GM18861 (cell line): ENCODE results near the gene PURB.
A peak's percentile ranks its signal among the peaks of the same experiment; 100 is the strongest.
"Not testable (repeated sequence)": the region's sequence is repeated elsewhere in the genome, so short reads cannot be mapped to it uniquely, and the experiment has no call there.

Experiments
- ATAC-seq: cut with Tn5 transposase; IDR thresholded peaks from one replicate; pipeline ENCODE4 v1.9.1; 2021; ENCODE audit not compliant: unreplicated experiment

PURB gene

GRCh38 chr7:44893710-44894234, 8.4 kb upstream of the PURB start:
- ATAC-seq: no peak

GRCh38 chr7:44891791-44892190, 6.5 kb upstream of the PURB start:
- ATAC-seq: no peak

- no peak for ATAC-seq
Observed at GRCh38 chr7:44891372-44891771, 6.0 kb upstream of the PURB start.

GRCh38 chr7:44889086-44889781, 3.9 kb upstream of the PURB start:
- no peak for ATAC-seq

GRCh38 chr7:44887293-44887692, 2.0 kb upstream of the PURB start:
- no peak for ATAC-seq

- peak; percentile 13 for ATAC-seq
Observed at GRCh38 chr7:44884621-44885393, 523 bp downstream of the PURB start.

GRCh38 chr7:44883961-44884620, 1.2 kb downstream of the PURB start:
- ATAC-seq: no peak

GRCh38 chr7:44882899-44883298, 2.4 kb downstream of the PURB start:
- no peak for ATAC-seq

GRCh38 chr7:44881610-44882009, 3.7 kb downstream of the PURB start:
- ATAC-seq: no peak

- ATAC-seq: no peak
Observed at GRCh38 chr7:44881066-44881600, 4.2 kb downstream of the PURB start.

- no peak for ATAC-seq
Observed at GRCh38 chr7:44880317-44881018, 4.9 kb downstream of the PURB start.

- no peak for ATAC-seq
Observed at GRCh38 chr7:44876393-44876792, 8.9 kb downstream of the PURB start.

- ATAC-seq: no peak
Observed at GRCh38 chr7:44875241-44875640, 10.1 kb downstream of the PURB start.

GRCh38 chr7:44872787-44873186, 12.5 kb downstream of the PURB start:
- no peak for ATAC-seq

GRCh38 chr7:44871918-44872317, 13.4 kb downstream of the PURB start:
- not testable (repeated sequence) for ATAC-seq

GRCh38 chr7:44870780-44871179, 14.6 kb downstream of the PURB start:
- ATAC-seq: not testable (repeated sequence)

GRCh38 chr7:44870336-44870735, 15.0 kb downstream of the PURB start:
- not testable (repeated sequence) for ATAC-seq

GRCh38 chr7:44867073-44867995, 18.0 kb downstream of the PURB start:
- ATAC-seq: no peak

- ATAC-seq: not testable (repeated sequence)
Observed at GRCh38 chr7:44861949-44862348, 23.4 kb downstream of the PURB start.

- no peak for ATAC-seq
Observed at GRCh38 chr7:44858161-44858560, 27.2 kb downstream of the PURB start.
